GM19324 (cell line): Measurements from ENCODE around the gene ATP6V1G1.
A peak's percentile ranks its signal among the peaks of the same experiment; 100 is the strongest.

Source experiments
- ATAC-seq: cut with Tn5 transposase; IDR thresholded peaks from one replicate; pipeline ENCODE4 v1.9.1; 2021; ENCODE audit warnings: mild to moderate bottlenecking, moderate library complexity; ENCODE audit not compliant: unreplicated experiment, low FRiP score

ATP6V1G1 gene

DNA sequence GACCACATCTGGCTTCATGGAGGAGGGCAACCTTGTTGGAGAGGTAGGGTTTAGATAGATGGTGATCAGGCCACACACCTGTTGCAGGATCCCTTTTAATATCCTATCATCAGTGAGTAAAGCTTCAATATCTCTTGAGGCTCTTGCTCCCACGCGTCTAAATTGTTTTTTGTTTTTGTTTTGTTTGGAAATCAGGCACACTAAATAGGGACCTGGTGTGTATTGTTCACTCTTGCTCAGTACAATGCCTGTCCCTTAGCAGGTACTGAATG is 20.9 kb downstream of the ATP6V1G1 start:
- ATAC-seq: no peak

- peak; percentile 52 for ATAC-seq
These were observed 24.1 kb downstream of the ATP6V1G1 start for GRCh38 chr9:114611516-114612271.

DNA sequence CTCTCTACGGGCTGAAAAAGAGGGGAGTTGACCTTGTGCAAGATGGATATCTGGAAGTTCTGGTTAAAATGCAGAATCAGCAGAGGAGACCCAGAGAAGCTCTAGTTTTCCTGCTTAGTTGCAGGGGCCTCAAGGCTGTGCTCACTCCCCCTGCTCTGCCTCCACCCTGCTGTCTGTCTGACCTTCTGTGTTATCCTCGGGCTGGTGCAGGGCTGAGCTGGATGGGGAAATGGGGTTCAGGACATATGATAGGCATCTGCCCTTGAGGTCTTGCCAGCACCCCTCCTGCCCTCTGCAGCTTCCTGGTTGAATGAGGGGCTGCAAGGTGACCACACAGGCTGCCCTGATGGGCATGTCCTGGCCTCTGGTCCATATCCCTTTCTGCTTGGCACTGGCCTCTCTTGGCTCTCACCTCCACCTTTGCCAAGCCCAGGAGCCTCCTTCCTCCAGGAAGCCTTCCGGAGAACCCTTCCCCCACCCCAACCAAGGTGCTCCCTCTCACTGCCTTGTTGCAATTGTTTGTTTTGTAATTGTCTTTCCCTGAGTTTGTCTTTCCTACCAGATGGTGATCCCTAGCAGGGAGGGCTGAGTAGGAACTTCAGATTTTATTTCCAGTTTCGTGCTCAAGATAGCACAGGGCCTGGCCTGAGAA is 24.8 kb downstream of the ATP6V1G1 start:
- no peak for ATAC-seq

GRCh38 chr9:114613087-114613486 is 25.5 kb downstream of the ATP6V1G1 start:
- ATAC-seq: no peak

- no peak for ATAC-seq
These were observed 26.4 kb downstream of the ATP6V1G1 start for GRCh38 chr9:114613919-114614318.

GRCh38 chr9:114614373-114614772 is 26.8 kb downstream of the ATP6V1G1 start:
- ATAC-seq: no peak

DNA sequence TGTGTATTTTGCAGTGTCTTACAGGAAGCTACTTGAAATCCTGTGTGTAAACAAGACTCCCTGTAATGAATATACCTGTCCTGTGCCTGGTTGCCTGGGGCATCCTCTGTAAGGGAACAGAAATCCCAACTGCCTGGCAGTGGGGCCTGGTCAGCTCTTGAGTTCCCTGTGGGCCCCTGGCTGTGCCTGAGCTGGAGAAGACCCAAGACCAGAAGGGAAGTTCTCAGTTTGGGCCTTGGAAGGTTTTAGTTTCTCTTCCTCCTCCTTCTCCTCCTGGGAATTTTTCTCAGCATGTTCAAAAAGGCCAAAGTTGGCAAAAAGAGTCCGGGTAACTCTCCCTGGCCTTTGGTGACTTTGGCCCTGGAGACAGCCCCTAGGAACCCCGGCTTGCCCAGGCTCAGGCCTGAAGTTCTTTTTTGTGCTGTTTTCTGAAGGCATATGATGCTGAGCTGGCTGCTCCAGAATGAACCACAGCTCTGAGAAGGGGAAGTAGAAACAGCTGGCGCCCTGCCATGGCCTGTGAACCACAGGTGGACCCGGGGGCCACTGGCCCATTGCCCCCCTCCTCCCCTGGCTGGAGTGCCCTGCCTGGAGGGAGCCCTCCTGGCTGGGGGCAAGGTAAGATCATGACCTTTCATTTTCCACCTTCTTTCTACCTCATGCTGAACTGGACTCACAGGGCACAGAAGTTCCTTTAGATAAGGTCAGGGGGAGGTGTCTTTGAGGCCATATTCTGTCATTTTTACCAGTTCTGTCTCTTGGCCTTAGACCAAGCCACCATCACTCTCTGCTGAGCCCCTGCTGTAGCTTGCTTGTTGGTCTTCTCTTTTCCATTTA is 29.3 kb downstream of the ATP6V1G1 start:
- peak; percentile 83 for ATAC-seq

DNA sequence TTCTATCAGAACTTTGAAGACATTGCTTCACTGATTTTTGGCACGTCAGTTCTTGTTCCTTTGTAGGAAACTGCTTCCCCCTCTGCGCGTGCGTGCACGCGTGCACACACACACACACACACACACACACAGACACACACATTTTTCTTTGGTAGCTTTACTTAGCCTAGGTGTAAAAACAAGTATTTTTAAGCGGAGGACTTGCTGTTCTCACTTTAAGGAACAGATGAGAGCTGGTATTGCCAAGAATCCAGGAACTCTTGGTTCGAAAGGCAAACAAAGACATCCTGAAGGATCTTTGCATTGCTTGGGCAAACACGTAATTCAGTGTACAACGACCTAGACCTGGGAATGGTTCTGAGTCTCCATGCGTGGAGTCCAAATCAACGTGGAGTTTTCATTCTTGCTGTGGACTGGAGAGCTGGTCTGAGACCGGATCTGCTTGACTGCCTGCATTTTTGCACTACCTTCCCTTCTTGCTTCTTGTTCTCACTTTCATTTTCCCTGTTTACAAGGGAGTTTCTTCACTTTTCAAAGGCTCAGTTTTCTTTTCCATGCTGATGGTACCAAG is 31.7 kb downstream of the ATP6V1G1 start:
- no peak for ATAC-seq

DNA sequence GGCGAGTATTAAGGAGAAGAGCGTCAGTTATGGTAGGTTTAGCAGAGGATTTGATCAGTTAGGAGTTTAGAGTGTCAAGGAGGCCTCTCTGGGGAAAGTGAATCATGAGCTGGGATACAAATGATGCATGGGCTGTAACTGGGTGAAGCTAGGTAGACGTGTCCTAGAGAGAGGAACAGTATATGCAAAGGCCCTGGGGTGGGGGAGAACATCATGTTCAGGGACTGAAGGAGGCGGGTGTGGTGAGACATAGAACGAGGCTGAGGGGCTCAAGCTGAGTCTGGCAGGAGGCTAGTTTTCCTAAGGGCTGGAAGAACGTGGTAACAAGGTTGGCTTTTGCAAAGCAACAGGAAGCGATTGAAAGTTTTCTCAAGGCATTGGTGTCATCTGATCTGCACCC is 34.0 kb downstream of the ATP6V1G1 start:
- no peak for ATAC-seq

DNA sequence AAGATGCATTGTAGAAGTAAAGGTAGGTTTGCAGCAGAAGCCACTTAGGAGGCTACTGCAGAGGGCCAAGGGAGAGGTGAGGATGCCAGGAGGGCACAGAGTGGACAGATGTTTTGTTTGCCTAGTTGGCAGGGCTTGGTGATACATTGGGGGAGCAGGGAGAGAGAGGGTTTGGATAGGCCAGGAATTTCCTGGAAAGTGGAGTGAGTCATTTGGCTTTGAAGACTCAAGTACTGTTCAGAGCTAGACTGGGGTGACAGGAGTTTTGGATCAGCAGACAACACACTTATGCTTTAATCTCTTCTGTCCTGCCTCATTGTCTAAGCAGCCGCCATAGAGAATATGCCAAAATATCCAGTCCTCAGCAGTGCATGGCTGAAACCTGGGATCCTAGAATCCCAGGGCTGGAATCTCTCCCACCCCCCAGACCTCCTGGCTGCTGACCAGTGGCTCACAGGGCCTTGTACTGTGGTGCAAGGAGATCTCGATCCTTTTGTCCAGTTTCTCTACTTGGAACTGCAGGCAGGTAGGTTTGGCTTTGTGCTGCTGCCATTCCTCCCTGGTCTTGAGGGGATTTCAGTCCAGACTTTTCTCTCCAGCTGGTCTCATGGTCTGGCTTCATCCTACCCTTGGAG is 34.5 kb downstream of the ATP6V1G1 start:
- ATAC-seq: no peak

DNA sequence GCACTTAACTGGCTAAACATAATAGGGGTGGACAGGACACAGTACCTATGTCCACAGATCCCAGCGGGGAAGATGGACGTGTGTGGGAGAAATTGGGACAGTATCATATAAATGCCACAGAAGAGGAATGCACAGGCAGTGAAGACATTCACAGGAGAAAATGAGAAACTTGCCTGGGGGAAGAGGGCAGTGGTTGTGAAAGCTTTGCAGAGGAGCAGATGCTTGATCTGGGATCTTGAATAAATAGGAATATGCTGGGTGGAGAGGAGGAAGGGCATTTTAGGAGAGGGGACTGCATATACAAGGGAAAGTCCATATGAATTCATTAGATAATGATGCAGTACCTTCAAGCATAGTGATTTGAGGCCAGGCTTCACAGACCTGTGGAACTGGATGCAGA is 37.1 kb downstream of the ATP6V1G1 start:
- ATAC-seq: no peak

DNA sequence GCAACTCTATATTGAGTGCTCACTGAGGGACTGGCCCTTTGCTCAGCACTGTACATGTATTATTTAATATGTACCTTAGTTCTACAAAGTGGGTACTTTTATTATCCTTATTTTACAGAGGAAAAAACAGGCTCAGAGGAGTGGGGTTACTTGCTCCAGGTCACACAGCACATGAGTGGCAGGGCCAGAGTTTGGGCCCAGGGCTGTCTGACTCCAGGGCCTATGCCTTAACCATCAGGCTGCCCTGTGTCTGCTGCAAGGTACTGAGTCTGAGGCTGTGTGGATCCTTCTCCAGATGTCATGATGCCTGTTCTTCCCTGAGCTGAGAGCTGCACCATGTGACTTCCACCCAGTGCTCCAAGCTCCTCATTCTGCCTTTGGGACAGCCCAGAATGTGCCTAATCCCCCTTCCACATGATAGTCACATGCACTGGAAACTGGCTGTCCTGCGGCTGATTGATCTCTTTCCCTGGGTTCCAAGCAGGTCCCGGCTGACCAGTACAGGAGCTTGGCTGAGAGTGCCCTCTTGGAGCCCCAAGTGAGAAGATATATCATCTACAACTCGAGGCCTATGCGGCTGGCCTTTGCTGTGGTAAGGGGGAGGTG is 38.9 kb downstream of the ATP6V1G1 start:
- ATAC-seq: no peak

- no peak for ATAC-seq
These were observed 40.0 kb downstream of the ATP6V1G1 start for GRCh38 chr9:114627553-114627952.

DNA sequence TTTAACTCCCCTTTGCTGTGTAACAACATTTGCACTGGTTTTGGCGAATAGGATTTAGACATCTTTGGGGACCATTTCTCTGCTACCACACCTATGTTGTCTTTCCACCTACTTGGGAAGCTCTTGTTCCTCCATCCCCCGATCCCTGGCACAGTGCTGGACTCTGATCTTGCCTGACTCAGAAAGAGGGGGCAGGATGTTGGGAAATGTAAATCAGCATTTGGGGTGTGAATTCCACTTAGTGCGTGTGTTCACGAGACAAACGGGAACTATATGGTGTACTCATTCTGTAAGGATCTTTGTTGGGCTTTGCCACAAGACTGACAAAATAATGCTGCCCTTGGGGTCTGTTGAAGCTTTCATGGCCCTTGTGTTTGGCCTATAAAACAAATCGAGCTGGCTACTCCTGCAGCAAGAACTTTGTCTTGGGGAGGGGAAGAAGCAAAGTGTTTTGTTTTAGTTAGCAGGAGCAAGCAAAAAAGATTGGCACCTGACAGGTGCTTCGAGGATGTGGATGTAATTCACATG is 42.1 kb downstream of the ATP6V1G1 start:
- no peak for ATAC-seq

DNA sequence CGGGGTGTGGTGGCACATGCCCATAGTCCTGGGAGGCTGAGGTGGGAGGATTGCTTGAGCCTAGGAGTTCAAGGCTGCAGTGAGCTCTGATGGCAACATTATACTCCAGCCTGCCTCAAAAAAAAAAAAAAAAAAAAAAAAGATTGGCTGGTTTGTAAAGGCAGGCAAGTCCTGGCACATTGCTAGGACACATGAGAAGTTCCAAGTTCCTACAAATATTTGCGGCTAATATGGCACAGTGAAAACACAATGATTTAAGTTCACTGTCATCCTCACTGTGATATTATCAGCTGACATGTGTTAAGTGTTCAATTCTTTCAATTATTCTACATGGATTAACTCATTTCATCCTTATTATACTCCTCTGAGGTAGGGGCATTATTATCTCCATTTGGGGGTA is 43.6 kb downstream of the ATP6V1G1 start:
- no peak for ATAC-seq

GRCh38 chr9:114633438-114634089 is 46.0 kb downstream of the ATP6V1G1 start:
- no peak for ATAC-seq

DNA sequence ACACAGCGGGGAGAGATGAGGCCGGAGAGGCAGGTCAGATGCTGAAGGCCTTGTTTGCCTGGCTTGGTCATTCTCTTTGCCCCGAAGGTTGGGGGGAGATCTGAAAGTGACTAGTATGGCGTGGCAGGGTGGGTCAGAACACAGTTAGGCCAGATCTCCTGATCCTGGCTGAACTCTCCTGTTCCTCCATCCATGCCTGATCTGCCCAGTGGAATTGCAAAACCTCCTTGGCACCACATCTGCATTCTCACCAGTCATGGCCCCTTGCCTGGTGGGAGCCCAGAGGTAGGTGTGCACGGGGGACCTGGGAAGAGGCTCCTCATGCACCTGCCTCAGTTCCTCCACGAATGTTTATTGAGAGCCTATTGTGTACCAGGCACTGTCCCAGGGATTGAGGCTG is 46.8 kb downstream of the ATP6V1G1 start:
- ATAC-seq: no peak

- no peak for ATAC-seq
These were observed 50.8 kb downstream of the ATP6V1G1 start for GRCh38 chr9:114638404-114638803.

GRCh38 chr9:114641967-114642366 is 54.4 kb downstream of the ATP6V1G1 start:
- no peak for ATAC-seq

- ATAC-seq: no peak
These were observed 55.4 kb downstream of the ATP6V1G1 start for GRCh38 chr9:114643001-114643400.
